Mucosa of descending colon (tissue), 3 donors: ENCODE measurements around the gene APEH. TPM values are rescaled to one million over a fixed set of nuclear protein-coding genes. Genes with fewer than 3 reads are reported as not detected.

ENCODE experiments used
- ATAC-seq: fragments of 200-7000 bp; cut with Tn5 transposase; one replicate; pipeline ENCODE4 v1.9.1; 2020; ENCODE audit warnings: mild to moderate bottlenecking, moderate library complexity
- DNase-seq, 3 donors: peaks; one replicate each; pipeline ENCODE4 v3.0.0-alpha.2; 2020
- H3K36me3 ChIP-seq: fragments of 200-600 bp; one replicate; pipeline ENCODE4 v1.8.0; 2021; ENCODE audit warnings: low read depth, mild to moderate bottlenecking
- H3K4me1 ChIP-seq: fragments of 200-600 bp; one replicate; pipeline ENCODE4 v1.8.0; 2021; ENCODE audit warnings: low read depth, mild to moderate bottlenecking
- H3K4me3 ChIP-seq: fragments of 200-600 bp; one replicate; pipeline ENCODE4 v1.8.0; 2021; ENCODE audit warnings: mild to moderate bottlenecking
- H3K9me3 ChIP-seq: fragments of 200-600 bp; one replicate; pipeline ENCODE4 v1.8.0; 2021; ENCODE audit warnings: mild to moderate bottlenecking
- CTCF ChIP-seq: fragments of 200-600 bp; IDR thresholded peaks from one replicate; pipeline ENCODE4 v1.8.0; 2022; ENCODE audit warnings: antibody characterized with exemption, mild to moderate bottlenecking
- intact Hi-C, 2 donors: fragments of 100-400 bp; cut with DNase I in 1 of 2; cut with micrococcal nuclease in 1 of 2; formaldehyde crosslinking; loops; one replicate each; pipeline versions ENCODE4 v1.11.0 to v1.11.1; 2022; cut with DNase I, micrococcal nuclease
- total RNA-seq, 3 donors: library from RNA; stranded (reverse); fragmentation: NEBNext Ultra II Directional in 2 of 3; extraction: Animal tissue kit (Norgen Biotek cat#: 25700) in 2 of 3; gene quantifications; one replicate each; pipeline versions ENCODE4 v1.2.1 to v1.2.4, GENCODE V29; 2021 to 2023
- donor health status: DM: no; HTN: no; CAD: no; lungs with moderate emphysema.
- donor health status: DM: no; HTN: no; CAD: no.
- donor health status: DM: no; HTN: yes; CAD: no.

Gene APEH
- total RNA-seq, 3 donors from 2014 or later, result 110 to 176 (median 142) TPM

- no peak for TF ChIP-seq CTCF
- no peak overlapping the region for H3K4me3 ChIP-seq
- no peaks in the 10 kb centered on the region for H3K36me3 ChIP-seq
- H3K4me1 ChIP-seq, result no peaks in the 10 kb centered on the region
- DNase-seq (no peak), ATAC-seq (no peak)
- H3K9me3 ChIP-seq, result no peaks in the 10 kb centered on the region
- intact Hi-C loops, result no loop called here
Observed at GRCh38 chr3:49628249-49628648, 45.9 kb upstream of the APEH start.

- no peaks in the 10 kb centered on the region for H3K4me1 ChIP-seq
- intact Hi-C loops, result no loop called here
- H3K36me3 ChIP-seq, result no peaks in the 10 kb centered on the region
- DNase-seq, result no peak
- H3K4me3 ChIP-seq, result no peak overlapping the region
- no peak for TF ChIP-seq CTCF
- ATAC-seq, result no peak
- H3K9me3 ChIP-seq, result no peaks in the 10 kb centered on the region
Observed at GRCh38 chr3:49629451-49629850, 44.7 kb upstream of the APEH start.

GRCh38 chr3:49629866-49630265 lies 44.3 kb upstream of the APEH start:
- DNase-seq (no peak), ATAC-seq (no peak)
- intact Hi-C loops, result no loop called here
- H3K4me3 ChIP-seq, result no peak overlapping the region
- no peaks in the 10 kb centered on the region for H3K4me1 ChIP-seq
- no peaks in the 10 kb centered on the region for H3K36me3 ChIP-seq
- no peak for TF ChIP-seq CTCF
- H3K9me3 ChIP-seq, result no peaks in the 10 kb centered on the region

GRCh38 chr3:49630784-49631183 lies 43.4 kb upstream of the APEH start:
- TF ChIP-seq CTCF, result no peak

GRCh38 chr3:49634736-49635135 lies 39.4 kb upstream of the APEH start:
- intact Hi-C loops, result no loop called here
- Histone ChIP-seq H3K4me3 (no peak overlapping the region), H3K36me3 (no peaks in the 10 kb centered on the region), H3K4me1 (no peaks in the 10 kb centered on the region), H3K9me3 (no peaks in the 10 kb centered on the region)
- no peak for TF ChIP-seq CTCF
- DNase-seq (no peak), ATAC-seq (no peak)

More at GRCh38 chr3:49630784-49631183, 43.4 kb upstream of the APEH start:
- DNase-seq, result no peak
- no peak overlapping the region for H3K4me3 ChIP-seq
- intact Hi-C loops, result no loop called here
- no peaks in the 10 kb centered on the region for H3K36me3 ChIP-seq
- H3K4me1 ChIP-seq, result no peaks in the 10 kb centered on the region
- no peaks in the 10 kb centered on the region for H3K9me3 ChIP-seq
- no peak for ATAC-seq

GRCh38 chr3:49636883-49637609 lies 37.1 kb upstream of the APEH start:
- ATAC-seq (no peak), DNase-seq (no peak)
- no peaks in the 10 kb centered on the region for H3K4me1 ChIP-seq
- no peaks in the 10 kb centered on the region for H3K36me3 ChIP-seq
- no peak for TF ChIP-seq CTCF
- H3K4me3 ChIP-seq, result no peak overlapping the region
- intact Hi-C loops, result no loop called here
- H3K9me3 ChIP-seq, result no peaks in the 10 kb centered on the region
